ENCODE results near the gene CMC2. TPM values are rescaled to one million over a fixed set of nuclear protein-coding genes. Genes with fewer than 3 reads are reported as not detected.

The CMC2 gene
- total and polyA plus RNA-seq, 9 of the 15 experiments (the other 6 are each of a cell fraction or from before 2014, with no cell fraction given), result 122 to 501 (median 172) TPM

DNA sequence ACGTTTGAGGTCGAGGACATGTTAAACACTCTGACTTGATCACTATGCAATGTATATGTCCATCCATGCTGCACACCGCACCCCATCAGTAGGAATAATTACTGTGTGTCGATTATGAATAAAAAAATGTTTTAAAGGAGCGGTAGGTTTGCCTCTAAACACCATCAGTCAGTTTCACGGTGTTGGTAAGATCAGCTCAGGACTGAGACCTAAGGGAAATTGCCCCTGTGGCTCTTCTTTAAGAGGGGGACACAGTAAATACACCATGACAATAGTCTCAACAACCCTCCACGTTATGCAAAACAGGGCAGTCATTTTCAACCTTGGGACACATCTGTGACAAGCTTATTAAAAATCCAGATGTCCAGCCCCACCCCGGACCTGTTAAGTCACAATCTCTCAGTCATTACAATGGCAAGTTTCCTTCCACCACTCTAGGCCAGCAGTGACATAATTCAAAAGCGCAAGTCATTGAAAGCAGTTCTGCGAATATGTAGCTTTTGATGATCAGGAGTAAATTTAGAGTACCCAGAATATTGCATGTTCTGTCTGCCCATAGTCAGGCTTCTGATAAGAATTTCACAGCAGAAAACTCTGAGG, 30.2 kb upstream of the CMC2 start (continued):
- no peak for TF ChIP-seq YY1 (IDR thresholded peaks at IDR 0.05; ENCODE audit: borderline replicate concordance in 1 of 3, control insufficient read depth in 1 of 3, extremely low read depth in 1 of 3, insufficient read depth in 3 of 3, insufficient read length in 1 of 3, insufficient replicate concordance in 2 of 3, low read depth in 1 of 3, low read length in 2 of 3)
- TF ChIP-seq, protein P1, sequence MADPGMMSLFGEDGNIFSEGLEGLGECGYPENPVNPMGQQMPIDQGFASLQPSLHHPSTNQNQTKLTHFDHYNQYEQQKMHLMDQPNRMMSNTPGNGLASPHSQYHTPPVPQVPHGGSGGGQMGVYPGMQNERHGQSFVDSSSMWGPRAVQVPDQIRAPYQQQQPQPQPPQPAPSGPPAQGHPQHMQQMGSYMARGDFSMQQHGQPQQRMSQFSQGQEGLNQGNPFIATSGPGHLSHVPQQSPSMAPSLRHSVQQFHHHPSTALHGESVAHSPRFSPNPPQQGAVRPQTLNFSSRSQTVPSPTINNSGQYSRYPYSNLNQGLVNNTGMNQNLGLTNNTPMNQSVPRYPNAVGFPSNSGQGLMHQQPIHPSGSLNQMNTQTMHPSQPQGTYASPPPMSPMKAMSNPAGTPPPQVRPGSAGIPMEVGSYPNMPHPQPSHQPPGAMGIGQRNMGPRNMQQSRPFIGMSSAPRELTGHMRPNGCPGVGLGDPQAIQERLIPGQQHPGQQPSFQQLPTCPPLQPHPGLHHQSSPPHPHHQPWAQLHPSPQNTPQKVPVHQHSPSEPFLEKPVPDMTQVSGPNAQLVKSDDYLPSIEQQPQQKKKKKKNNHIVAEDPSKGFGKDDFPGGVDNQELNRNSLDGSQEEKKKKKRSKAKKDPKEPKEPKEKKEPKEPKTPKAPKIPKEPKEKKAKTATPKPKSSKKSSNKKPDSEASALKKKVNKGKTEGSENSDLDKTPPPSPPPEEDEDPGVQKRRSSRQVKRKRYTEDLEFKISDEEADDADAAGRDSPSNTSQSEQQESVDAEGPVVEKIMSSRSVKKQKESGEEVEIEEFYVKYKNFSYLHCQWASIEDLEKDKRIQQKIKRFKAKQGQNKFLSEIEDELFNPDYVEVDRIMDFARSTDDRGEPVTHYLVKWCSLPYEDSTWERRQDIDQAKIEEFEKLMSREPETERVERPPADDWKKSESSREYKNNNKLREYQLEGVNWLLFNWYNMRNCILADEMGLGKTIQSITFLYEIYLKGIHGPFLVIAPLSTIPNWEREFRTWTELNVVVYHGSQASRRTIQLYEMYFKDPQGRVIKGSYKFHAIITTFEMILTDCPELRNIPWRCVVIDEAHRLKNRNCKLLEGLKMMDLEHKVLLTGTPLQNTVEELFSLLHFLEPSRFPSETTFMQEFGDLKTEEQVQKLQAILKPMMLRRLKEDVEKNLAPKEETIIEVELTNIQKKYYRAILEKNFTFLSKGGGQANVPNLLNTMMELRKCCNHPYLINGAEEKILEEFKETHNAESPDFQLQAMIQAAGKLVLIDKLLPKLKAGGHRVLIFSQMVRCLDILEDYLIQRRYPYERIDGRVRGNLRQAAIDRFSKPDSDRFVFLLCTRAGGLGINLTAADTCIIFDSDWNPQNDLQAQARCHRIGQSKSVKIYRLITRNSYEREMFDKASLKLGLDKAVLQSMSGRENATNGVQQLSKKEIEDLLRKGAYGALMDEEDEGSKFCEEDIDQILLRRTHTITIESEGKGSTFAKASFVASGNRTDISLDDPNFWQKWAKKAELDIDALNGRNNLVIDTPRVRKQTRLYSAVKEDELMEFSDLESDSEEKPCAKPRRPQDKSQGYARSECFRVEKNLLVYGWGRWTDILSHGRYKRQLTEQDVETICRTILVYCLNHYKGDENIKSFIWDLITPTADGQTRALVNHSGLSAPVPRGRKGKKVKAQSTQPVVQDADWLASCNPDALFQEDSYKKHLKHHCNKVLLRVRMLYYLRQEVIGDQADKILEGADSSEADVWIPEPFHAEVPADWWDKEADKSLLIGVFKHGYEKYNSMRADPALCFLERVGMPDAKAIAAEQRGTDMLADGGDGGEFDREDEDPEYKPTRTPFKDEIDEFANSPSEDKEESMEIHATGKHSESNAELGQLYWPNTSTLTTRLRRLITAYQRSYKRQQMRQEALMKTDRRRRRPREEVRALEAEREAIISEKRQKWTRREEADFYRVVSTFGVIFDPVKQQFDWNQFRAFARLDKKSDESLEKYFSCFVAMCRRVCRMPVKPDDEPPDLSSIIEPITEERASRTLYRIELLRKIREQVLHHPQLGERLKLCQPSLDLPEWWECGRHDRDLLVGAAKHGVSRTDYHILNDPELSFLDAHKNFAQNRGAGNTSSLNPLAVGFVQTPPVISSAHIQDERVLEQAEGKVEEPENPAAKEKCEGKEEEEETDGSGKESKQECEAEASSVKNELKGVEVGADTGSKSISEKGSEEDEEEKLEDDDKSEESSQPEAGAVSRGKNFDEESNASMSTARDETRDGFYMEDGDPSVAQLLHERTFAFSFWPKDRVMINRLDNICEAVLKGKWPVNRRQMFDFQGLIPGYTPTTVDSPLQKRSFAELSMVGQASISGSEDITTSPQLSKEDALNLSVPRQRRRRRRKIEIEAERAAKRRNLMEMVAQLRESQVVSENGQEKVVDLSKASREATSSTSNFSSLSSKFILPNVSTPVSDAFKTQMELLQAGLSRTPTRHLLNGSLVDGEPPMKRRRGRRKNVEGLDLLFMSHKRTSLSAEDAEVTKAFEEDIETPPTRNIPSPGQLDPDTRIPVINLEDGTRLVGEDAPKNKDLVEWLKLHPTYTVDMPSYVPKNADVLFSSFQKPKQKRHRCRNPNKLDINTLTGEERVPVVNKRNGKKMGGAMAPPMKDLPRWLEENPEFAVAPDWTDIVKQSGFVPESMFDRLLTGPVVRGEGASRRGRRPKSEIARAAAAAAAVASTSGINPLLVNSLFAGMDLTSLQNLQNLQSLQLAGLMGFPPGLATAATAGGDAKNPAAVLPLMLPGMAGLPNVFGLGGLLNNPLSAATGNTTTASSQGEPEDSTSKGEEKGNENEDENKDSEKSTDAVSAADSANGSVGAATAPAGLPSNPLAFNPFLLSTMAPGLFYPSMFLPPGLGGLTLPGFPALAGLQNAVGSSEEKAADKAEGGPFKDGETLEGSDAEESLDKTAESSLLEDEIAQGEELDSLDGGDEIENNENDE (IDR thresholded peaks at IDR 0.05; ENCODE audit: low read depth, low read length), result no peak
- peak; percentile 21 for TF ChIP-seq SAP30 (IDR thresholded peaks at IDR 0.05; ENCODE audit: borderline replicate concordance, insufficient read depth, low read depth, low read length, poor library complexity, severe bottlenecking)
- TF ChIP-seq, protein P2, sequence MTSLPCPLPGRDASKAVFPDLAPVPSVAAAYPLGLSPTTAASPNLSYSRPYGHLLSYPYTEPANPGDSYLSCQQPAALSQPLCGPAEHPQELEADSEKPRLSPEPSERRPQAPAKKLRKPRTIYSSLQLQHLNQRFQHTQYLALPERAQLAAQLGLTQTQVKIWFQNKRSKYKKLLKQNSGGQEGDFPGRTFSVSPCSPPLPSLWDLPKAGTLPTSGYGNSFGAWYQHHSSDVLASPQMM (CRISPR knock-in tag; IDR thresholded peaks at IDR 0.05), result no peak
- TF ChIP-seq, protein P3, sequence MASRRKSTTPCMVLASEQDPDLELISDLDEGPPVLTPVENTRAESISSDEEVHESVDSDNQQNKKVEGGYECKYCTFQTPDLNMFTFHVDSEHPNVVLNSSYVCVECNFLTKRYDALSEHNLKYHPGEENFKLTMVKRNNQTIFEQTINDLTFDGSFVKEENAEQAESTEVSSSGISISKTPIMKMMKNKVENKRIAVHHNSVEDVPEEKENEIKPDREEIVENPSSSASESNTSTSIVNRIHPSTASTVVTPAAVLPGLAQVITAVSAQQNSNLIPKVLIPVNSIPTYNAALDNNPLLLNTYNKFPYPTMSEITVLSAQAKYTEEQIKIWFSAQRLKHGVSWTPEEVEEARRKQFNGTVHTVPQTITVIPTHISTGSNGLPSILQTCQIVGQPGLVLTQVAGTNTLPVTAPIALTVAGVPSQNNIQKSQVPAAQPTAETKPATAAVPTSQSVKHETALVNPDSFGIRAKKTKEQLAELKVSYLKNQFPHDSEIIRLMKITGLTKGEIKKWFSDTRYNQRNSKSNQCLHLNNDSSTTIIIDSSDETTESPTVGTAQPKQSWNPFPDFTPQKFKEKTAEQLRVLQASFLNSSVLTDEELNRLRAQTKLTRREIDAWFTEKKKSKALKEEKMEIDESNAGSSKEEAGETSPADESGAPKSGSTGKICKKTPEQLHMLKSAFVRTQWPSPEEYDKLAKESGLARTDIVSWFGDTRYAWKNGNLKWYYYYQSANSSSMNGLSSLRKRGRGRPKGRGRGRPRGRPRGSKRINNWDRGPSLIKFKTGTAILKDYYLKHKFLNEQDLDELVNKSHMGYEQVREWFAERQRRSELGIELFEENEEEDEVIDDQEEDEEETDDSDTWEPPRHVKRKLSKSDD (conservative IDR thresholded peaks at IDR 0.05; ENCODE audit: low read length), result no peak
- no peak for TF ChIP-seq ZNF696 (CRISPR knock-in tag; conservative IDR thresholded peaks at IDR 0.05)
- TF ChIP-seq SNIP1 (IDR thresholded peaks at IDR 0.05; ENCODE audit: low read depth), result no peak
